Measurements from ENCODE around the gene NCF4. TPM values are rescaled to one million over a fixed set of nuclear protein-coding genes. Genes with fewer than 3 reads are reported as not detected.

Gene NCF4
- total RNA-seq, 2 donors from 2014 or later: 4.4 to 8.5 TPM

DNA sequence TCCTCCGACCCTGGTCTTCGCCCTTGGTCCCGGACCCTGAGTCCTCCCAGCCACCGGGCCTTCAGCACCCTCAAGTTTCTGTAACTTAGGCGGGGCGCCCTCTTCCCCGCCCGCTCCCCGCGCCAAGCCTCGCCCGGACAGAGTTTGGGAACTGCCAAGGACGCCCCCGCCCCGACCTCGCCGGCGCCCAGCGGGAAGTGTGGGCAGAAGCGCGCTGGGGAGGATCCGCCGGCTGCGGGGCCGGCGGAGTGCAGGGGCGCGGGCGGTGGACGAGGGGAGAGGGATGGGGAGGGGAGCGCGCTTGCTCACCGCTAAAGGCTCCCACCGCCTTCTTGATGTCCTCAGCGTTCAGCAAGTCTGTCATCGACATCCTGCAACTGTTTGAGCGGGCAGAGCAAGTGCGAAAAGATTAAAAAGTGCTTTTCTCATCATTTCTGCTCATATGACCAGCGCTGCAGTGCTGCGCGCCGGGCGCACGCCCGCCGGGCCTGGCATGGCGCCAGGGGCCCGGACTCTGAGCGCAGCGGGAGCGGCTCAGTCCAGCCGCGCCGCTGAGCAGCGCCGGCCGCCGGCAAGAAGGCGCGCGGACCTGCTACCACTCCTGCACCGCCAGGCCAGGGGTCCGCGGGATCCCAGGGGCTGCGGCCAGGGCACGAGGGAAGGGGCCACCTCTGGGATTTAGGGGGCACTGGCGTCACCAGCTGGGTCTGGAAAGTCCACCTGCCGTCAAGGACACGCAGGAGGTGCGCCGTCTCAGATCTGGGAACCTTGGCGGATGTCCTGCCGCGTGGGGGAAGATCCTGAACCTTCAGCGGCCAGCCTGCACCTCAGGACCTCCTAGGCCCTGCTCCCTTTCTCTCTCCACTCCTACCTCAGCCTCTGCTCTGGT, 43.9 kb upstream of the NCF4 start, which contains the start of gene PVALB:
Gene PVALB, minus strand, starts transcription at position 400 of the 889 bp plus-strand sequence. Its CDS starts 30 bp downstream, at position 370.
- Histone ChIP-seq H3K4me1 (no peaks in the 10 kb centered on the region), H3K4me3 (no peak within 1 kb of the TSS), H3K27me3 (peaks cover 47% of the 10 kb centered on the region), H3K27ac (no peak within 1 kb of the TSS), H3K36me3 (no peaks in the 10 kb centered on the region), H3K9me3 (no peaks in the 10 kb centered on the region), H3K9ac (ENCODE audit: low read depth in 2 of 2, low read length in 2 of 2) (no peak within 1 kb of the TSS)
- intact Hi-C loops (cut with DNase I): no loop called here
- TF ChIP-seq, protein P1, sequence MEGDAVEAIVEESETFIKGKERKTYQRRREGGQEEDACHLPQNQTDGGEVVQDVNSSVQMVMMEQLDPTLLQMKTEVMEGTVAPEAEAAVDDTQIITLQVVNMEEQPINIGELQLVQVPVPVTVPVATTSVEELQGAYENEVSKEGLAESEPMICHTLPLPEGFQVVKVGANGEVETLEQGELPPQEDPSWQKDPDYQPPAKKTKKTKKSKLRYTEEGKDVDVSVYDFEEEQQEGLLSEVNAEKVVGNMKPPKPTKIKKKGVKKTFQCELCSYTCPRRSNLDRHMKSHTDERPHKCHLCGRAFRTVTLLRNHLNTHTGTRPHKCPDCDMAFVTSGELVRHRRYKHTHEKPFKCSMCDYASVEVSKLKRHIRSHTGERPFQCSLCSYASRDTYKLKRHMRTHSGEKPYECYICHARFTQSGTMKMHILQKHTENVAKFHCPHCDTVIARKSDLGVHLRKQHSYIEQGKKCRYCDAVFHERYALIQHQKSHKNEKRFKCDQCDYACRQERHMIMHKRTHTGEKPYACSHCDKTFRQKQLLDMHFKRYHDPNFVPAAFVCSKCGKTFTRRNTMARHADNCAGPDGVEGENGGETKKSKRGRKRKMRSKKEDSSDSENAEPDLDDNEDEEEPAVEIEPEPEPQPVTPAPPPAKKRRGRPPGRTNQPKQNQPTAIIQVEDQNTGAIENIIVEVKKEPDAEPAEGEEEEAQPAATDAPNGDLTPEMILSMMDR (IDR thresholded peaks at IDR 0.05): no peak
- DNase-seq: no peak

DNA sequence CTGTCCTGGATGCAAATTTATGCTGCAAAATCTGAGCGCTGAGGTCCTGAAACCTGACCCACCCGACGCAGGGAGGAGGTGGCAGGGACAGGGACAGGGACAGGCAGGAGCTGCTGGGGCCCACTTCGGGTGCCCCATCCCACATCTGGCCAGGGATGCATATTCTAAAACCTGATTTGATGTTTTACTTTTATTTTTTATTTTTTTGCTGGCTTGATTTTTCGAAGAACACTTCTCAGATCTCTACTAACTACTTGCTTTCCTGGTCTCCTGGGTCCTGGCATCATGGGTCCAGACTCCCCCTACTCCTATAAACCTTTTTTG, 43.3 kb upstream of the NCF4 start:
- no peaks in the 10 kb centered on the region for H3K9me3 ChIP-seq
- H3K4me3 ChIP-seq: no peak overlapping the region
- no peak overlapping the region for H3K9ac ChIP-seq (ENCODE audit: low read depth in 2 of 2, low read length in 2 of 2)
- no peaks in the 10 kb centered on the region for H3K4me1 ChIP-seq
- intact Hi-C loops (cut with DNase I): no loop called here
- TF ChIP-seq, protein P1 (IDR thresholded peaks at IDR 0.05): no peak
- no peaks in the 10 kb centered on the region for H3K36me3 ChIP-seq
- DNase-seq: no peak
- peaks cover 47% of the 10 kb centered on the region for H3K27me3 ChIP-seq
- H3K27ac ChIP-seq: no peak overlapping the region

DNA sequence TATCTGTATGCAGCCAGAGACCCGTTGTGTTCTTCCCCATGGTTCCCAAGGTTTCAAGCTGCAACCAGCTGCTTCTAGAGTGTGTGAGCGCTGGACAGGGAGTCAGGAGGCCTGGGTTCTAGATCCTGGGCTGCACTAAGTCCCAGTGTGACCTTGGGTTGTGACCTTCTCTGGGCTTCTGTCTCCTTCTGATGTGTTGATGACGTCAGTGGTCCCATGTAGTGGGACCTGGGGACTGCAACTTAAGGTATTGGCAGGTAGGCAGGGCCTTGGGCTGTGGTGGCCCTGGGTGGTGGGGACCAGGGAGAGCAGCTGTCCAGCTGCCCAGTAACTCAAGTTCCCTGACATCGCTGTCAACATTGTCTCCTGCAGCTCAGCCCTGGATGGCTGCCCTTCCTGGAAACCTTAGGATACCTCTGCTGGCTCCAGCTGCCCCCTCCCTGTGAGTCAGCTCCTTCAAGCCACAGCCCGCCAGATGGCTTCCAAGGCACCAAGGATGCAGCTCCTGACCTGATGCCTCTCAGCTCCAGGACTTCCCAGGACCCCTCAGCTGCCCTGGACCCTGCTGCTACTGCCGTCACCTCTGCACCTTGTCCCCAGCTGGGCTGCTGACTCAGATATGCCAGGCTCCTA, 42.7 kb upstream of the NCF4 start:
- Histone ChIP-seq H3K9me3 (no peaks in the 10 kb centered on the region), H3K9ac (ENCODE audit: low read depth in 2 of 2, low read length in 2 of 2) (no peak overlapping the region), H3K36me3 (no peaks in the 10 kb centered on the region), H3K27ac (no peak overlapping the region), H3K27me3 (peaks cover 47% of the 10 kb centered on the region), H3K4me3 (no peak overlapping the region), H3K4me1 (no peaks in the 10 kb centered on the region)
- TF ChIP-seq, protein P1 (IDR thresholded peaks at IDR 0.05): no peak
- no peak for DNase-seq
- intact Hi-C loops (cut with DNase I): no loop called here

- no peaks in the 10 kb centered on the region for H3K9me3 ChIP-seq
- no peak for DNase-seq
- no peak overlapping the region for H3K4me3 ChIP-seq
- H3K4me1 ChIP-seq: no peaks in the 10 kb centered on the region
- intact Hi-C loops (cut with DNase I): no loop called here
- TF ChIP-seq, protein P1 (IDR thresholded peaks at IDR 0.05): no peak
- H3K36me3 ChIP-seq: no peaks in the 10 kb centered on the region
- H3K27me3 ChIP-seq: peaks cover 47% of the 10 kb centered on the region
- no peak overlapping the region for H3K9ac ChIP-seq (ENCODE audit: low read depth in 2 of 2, low read length in 2 of 2)
- no peak overlapping the region for H3K27ac ChIP-seq
Measured at GRCh38 chr22:36819112-36819511, 41.7 kb upstream of the NCF4 start.

- H3K36me3 ChIP-seq: no peaks in the 10 kb centered on the region
- TF ChIP-seq, protein P1 (IDR thresholded peaks at IDR 0.05): no peak
- no peaks in the 10 kb centered on the region for H3K9me3 ChIP-seq
- intact Hi-C loops (cut with DNase I): no loop called here
- H3K27me3 ChIP-seq: peaks cover 20% of the 10 kb centered on the region
- H3K4me3 ChIP-seq: no peak overlapping the region
- no peak for DNase-seq
- no peaks in the 10 kb centered on the region for H3K4me1 ChIP-seq
- H3K9ac ChIP-seq (ENCODE audit: low read depth in 2 of 2, low read length in 2 of 2): no peak overlapping the region
- H3K27ac ChIP-seq: no peak overlapping the region
Measured at GRCh38 chr22:36822581-36822980, 38.2 kb upstream of the NCF4 start.

Measured in colonic mucosa (tissue), 4 donors.